ENCODE data around the gene SMOC1. TPM values are rescaled to one million over a fixed set of nuclear protein-coding genes. Genes with fewer than 3 reads are reported as not detected.

Gene SMOC1
- total and polyA plus RNA-seq, 2 of the 8 experiments (the other 6 are each of a cell fraction or from before 2014, with no cell fraction given): 1.6 to 2.4 TPM

DNA sequence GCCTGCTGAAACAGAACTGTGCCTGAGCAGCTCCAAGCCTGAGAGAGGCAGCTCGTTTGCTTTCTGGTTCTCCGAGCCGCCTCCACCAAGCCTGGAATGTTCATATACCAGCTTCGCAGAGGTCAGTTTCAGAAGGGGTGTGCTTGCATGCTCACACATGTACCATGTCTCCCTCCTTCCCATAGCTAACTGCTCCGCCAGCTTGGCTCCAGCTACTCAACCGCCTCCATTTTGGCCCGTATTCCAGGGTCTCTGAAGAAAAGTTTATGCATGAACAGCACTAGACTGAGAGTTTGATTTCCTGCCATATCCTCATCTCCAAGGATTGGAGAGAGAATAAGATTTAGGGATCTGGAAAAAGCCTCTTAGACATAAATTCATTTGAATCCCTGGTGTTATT, 103.7 kb downstream of the SMOC1 start:
- H2AFZ ChIP-seq (ENCODE audit: low read length): no peak overlapping the region
- TF ChIP-seq TAF1 (IDR thresholded peaks at IDR 0.05; ENCODE audit: low read depth, low read length) (no peak), TCF12 (IDR thresholded peaks at IDR 0.05; ENCODE audit: low read depth, low read length) (no peak), SP4 (IDR thresholded peaks at IDR 0.05; ENCODE audit: low read length) (no peak), CHD1 (IDR thresholded peaks at IDR 0.05; ENCODE audit: low read depth, low read length) (no peak), CEBPB (IDR thresholded peaks at IDR 0.05; ENCODE audit: low read depth, low read length) (no peak), BCL11A (IDR thresholded peaks at IDR 0.05; ENCODE audit: low read depth in 2 of 2, low read length in 2 of 2) (no peak), JUND (IDR thresholded peaks at IDR 0.05; ENCODE audit: low read length) (no peak), KDM1A (IDR thresholded peaks at IDR 0.05; ENCODE audit: borderline replicate concordance, low read length) (no peak), TAF7 (optimal IDR thresholded peaks at IDR 0.05; ENCODE audit: borderline replicate concordance, low read depth, low read length) (no peak), POLR2A (IDR thresholded peaks at IDR 0.05; ENCODE audit: control extremely low read depth in 1 of 2, low read depth in 2 of 2, low read length in 2 of 2) (no peak), GABPA (IDR thresholded peaks at IDR 0.05; ENCODE audit: borderline replicate concordance, insufficient read depth, low read length) (no peak)
- TF ChIP-seq, protein P1, sequence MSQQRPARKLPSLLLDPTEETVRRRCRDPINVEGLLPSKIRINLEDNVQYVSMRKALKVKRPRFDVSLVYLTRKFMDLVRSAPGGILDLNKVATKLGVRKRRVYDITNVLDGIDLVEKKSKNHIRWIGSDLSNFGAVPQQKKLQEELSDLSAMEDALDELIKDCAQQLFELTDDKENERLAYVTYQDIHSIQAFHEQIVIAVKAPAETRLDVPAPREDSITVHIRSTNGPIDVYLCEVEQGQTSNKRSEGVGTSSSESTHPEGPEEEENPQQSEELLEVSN (IDR thresholded peaks at IDR 0.05): no peak
- TF ChIP-seq, protein P2, sequence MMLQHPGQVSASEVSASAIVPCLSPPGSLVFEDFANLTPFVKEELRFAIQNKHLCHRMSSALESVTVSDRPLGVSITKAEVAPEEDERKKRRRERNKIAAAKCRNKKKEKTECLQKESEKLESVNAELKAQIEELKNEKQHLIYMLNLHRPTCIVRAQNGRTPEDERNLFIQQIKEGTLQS (IDR thresholded peaks at IDR 0.05; ENCODE audit: insufficient read depth, low read depth, low read length): no peak
- TF ChIP-seq, protein P3, sequence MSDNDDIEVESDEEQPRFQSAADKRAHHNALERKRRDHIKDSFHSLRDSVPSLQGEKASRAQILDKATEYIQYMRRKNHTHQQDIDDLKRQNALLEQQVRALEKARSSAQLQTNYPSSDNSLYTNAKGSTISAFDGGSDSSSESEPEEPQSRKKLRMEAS (IDR thresholded peaks at IDR 0.05): no peak
- WGBS, 2 experiments (ENCODE audit: extremely low coverage in 1 of 2, insufficient coverage in 1 of 2, insufficient read length in 1 of 2, insufficient replicate concordance in 2 of 2, low coverage in 1 of 2, low lambda C conversion rate in 2 of 2, missing lambda C conversion rate in 1 of 2): 88% methylated on average over 7 of the region's 7 CpGs; no CpG with 5 or more reads in 1 of the 2 experiments
- no peak overlapping the region for H3K9ac ChIP-seq (replicated peaks in 1 of 4; ENCODE audit: extremely low read depth in 1 of 4, low read depth in 3 of 4, low read length in 3 of 4)
- H2BK15ac ChIP-seq (ENCODE audit: low read length): no peak overlapping the region
- no peaks in the 10 kb centered on the region for H3K79me1 ChIP-seq (ENCODE audit: low read depth, low read length)
- ChIA-PET POLR2A (ENCODE audit: partially characterized antibody) (interaction anchor here (1.7 kb wide), 1 partner anchor 16 kb away, joined by 4 read pairs; no protein-coding TSS in a partner anchor), CTCF (ENCODE audit: partially characterized antibody) (interaction anchor here (0.6 to 2.0 kb wide), 5 partner anchors 15 to 46 kb away, joined by 3 to 7 read pairs (median 4); no protein-coding TSS in a partner anchor)
- H3K27ac ChIP-seq (ENCODE audit: low read depth, low read length): no peak overlapping the region
- H3K18ac ChIP-seq (ENCODE audit: extremely low read depth, low read length): no peak overlapping the region
- H4K5ac ChIP-seq (ENCODE audit: insufficient read length, low read depth, low read length): no peak overlapping the region
- H3K23me2 ChIP-seq (ENCODE audit: low read depth, low read length): no peaks in the 10 kb centered on the region
- no peaks in the 10 kb centered on the region for H4K20me1 ChIP-seq (replicated peaks in 1 of 2; ENCODE audit: control insufficient read depth in 1 of 2, insufficient read depth in 2 of 2, low read length in 2 of 2)
- no peak overlapping the region for H2BK20ac ChIP-seq (ENCODE audit: low read length)
- H3K14ac ChIP-seq (ENCODE audit: insufficient read length): no peak overlapping the region
- no peak overlapping the region for H3K4me2 ChIP-seq (ENCODE audit: insufficient read depth in 1 of 2, low read depth in 2 of 2, low read length in 2 of 2)
- no peak overlapping the region for H2BK120ac ChIP-seq (replicated peaks; ENCODE audit: low read depth, low read length)
- H4K8ac ChIP-seq (ENCODE audit: extremely low read depth, insufficient read depth, low read length): no peak overlapping the region; the same call in 1 of the 2 replicates
- H4K91ac ChIP-seq (replicated peaks; ENCODE audit: insufficient read length, low read length): no peak overlapping the region
- DNase-seq (ENCODE audit: low read depth in 1 of 2, low spot score in 2 of 2) (no peak), FAIRE-seq (no peak)
- H3K36me3 ChIP-seq (ENCODE audit: control insufficient read depth in 2 of 4, insufficient read depth in 4 of 4, low read length in 3 of 4): no peaks in the 10 kb centered on the region; a peak in 1 of 8 replicates
- no peak overlapping the region for H3K4me3 ChIP-seq (ENCODE audit: extremely low read depth in 1 of 4, insufficient read depth in 2 of 4, low read depth in 3 of 4, low read length in 4 of 4)
- H2BK5ac ChIP-seq (ENCODE audit: low read depth, low read length): no peak overlapping the region
- no peaks in the 10 kb centered on the region; a peak in 1 of 7 replicates for H3K27me3 ChIP-seq (replicated peaks in 1 of 4; ENCODE audit: control insufficient read depth in 3 of 4, extremely low read depth in 1 of 4, insufficient read depth in 3 of 4, low read length in 3 of 4)
- no peaks in the 10 kb centered on the region for H3K79me2 ChIP-seq (ENCODE audit: control insufficient read depth in 1 of 2, insufficient read depth in 2 of 2, low read length in 2 of 2)
- no peak overlapping the region for H2AK5ac ChIP-seq (ENCODE audit: low read depth, low read length)
- H3K4ac ChIP-seq (replicated peaks; ENCODE audit: insufficient read length, low read depth, low read length): no peak overlapping the region
- no peak overlapping the region for H3K23ac ChIP-seq (ENCODE audit: insufficient read length)
- 0 out of 4 replicates have a peak, but pooled peaks cover 0 to 3% of the 10 kb centered on the region in 2 experiments for H3K9me3 ChIP-seq (ENCODE audit: insufficient read depth in 2 of 2, low read depth in 1 of 2, low read length in 1 of 2)
- peaks cover 2 to 17% (median 12%) of the 10 kb centered on the region in 4 experiments; a peak in 6 of 7 replicates for H3K4me1 ChIP-seq (replicated peaks in 1 of 4; ENCODE audit: control insufficient read depth in 3 of 4, insufficient read depth in 4 of 4, low read length in 3 of 4)
- no peak overlapping the region for H3K56ac ChIP-seq (replicated peaks; ENCODE audit: insufficient read length, low read depth, low read length)
- no peak overlapping the region for H2BK12ac ChIP-seq (ENCODE audit: low read depth, low read length)

Data from H1 (cell line).